GM12878 (cell line): ENCODE results near the gene ISY1. TPM values are rescaled to one million over a fixed set of nuclear protein-coding genes. Genes with fewer than 3 reads are reported as not detected.
A peak's percentile ranks its signal among the peaks of the same experiment; 100 is the strongest.

Experiments used
- ATAC-seq: fragments of 200-7000 bp; cut with Tn5 transposase; 3 replicates; pipeline ENCODE4 v1.9.1; 2020; ENCODE audit warnings: mild to moderate bottlenecking, moderate library complexity
- BruUV-seq: library from RNA; stranded (reverse); fragments of 400-500 nt; replicated peaks from 2 replicates; lab custom pipeline; 2021; lab: Mats Ljungman, UMichigan
- CTCF ChIA-PET: fragments of 300-600 bp; sonication (Branson Sonifier 250); formaldehyde crosslinking; extraction: SDS; loops from one replicate; lab custom pipeline; 2021; ENCODE audit warnings: inconsistent platforms; lab: Yijun Ruan, JAX
- POLR2A ChIA-PET: fragments of 350-600 bp; formaldehyde crosslinking; extraction: SDS; loops from one replicate; lab custom pipeline; 2021; ENCODE audit warnings: inconsistent platforms; lab: Charles Lee
- RAD21 ChIA-PET: fragments of 300-600 bp; sonication (Branson Sonifier 250); formaldehyde crosslinking; loops from one replicate; lab custom pipeline; 2023; ENCODE audit warnings: antibody characterized with exemption; ENCODE audit not compliant: unreplicated experiment; lab: Charles Lee
- SMC1A ChIA-PET: fragments of 300-600 bp; sonication (Branson Sonifier 250); formaldehyde crosslinking; loops from one replicate; lab custom pipeline; 2023; ENCODE audit not compliant: unreplicated experiment, uncharacterized antibody; lab: Charles Lee
- DNase-seq: peaks from one replicate; pipeline ENCODE4 v3.0.0-alpha.2; 2011; ENCODE audit warnings: low read depth, low spot score
- FAIRE-seq: peaks from 3 replicates; lab custom pipeline; 2011; peaks lifted over from hg19 to GRCh38; lab: Jason Lieb, UNC
- H2AFZ ChIP-seq: 2 replicates; pipeline ENCODE4 v1.6.0; 2011; ENCODE audit warnings: low read depth, low read length, control low read depth; ENCODE audit not compliant: control insufficient read depth
- H3K27ac ChIP-seq: 2 replicates; pipeline ENCODE4 v1.5.1; 2011; ENCODE audit warnings: control low read depth; ENCODE audit not compliant: control insufficient read depth, insufficient read depth
- H3K27me3 ChIP-seq, 2 experiments: replicated peaks in 1 of 2; 2 replicates each; pipeline versions ENCODE4 v1.6.0 to v1.6.1; 2011; ENCODE audit warnings: low read length in 1 of 2; ENCODE audit not compliant: control insufficient read depth in 2 of 2, insufficient read depth in 2 of 2
- H3K36me3 ChIP-seq, 2 experiments: 2 replicates each; pipeline ENCODE4 v1.5.1; 2011; ENCODE audit warnings: low read length in 1 of 2; ENCODE audit not compliant: control insufficient read depth in 2 of 2, insufficient read depth in 2 of 2
- H3K4me1 ChIP-seq: 2 replicates; pipeline ENCODE4 v1.6.1; 2011; ENCODE audit warnings: mild to moderate bottlenecking, low read length, moderate library complexity, mixed read lengths; ENCODE audit not compliant: control insufficient read depth, insufficient read depth
- H3K4me2 ChIP-seq: 2 replicates; pipeline ENCODE4 v1.6.0; 2011; ENCODE audit warnings: control low read depth; ENCODE audit not compliant: control insufficient read depth, insufficient read depth
- H3K4me3 ChIP-seq: fragments of 200-600 bp; sonication (generic); 2 replicates; pipeline ENCODE4 v1.5.1; 2016
- H3K79me2 ChIP-seq: 2 replicates; pipeline ENCODE4 v1.6.0; 2011; ENCODE audit warnings: low read length; ENCODE audit not compliant: control insufficient read depth, insufficient read depth
- H3K9ac ChIP-seq: 2 replicates; pipeline ENCODE4 v1.8.0; 2011; ENCODE audit warnings: low read length, control low read depth, mixed read lengths; ENCODE audit not compliant: control insufficient read depth, insufficient read depth
- H3K9me3 ChIP-seq: replicated peaks from 3 replicates; pipeline ENCODE4 v1.5.1; 2011; ENCODE audit warnings: mild to moderate bottlenecking, low read length; ENCODE audit not compliant: control insufficient read depth, insufficient read depth
- H4K20me1 ChIP-seq: 2 replicates; pipeline ENCODE4 v1.6.0; 2011; ENCODE audit not compliant: control insufficient read depth, insufficient read depth
- CBFB ChIP-seq: IDR thresholded peaks from 2 replicates; pipeline ENCODE4 v1.6.1; 2016; ENCODE audit warnings: antibody characterized with exemption, low read depth
- DPF2 ChIP-seq: fragments of 450-650 bp; IDR thresholded peaks from 2 replicates; pipeline ENCODE4 v1.6.1; 2017; ENCODE audit warnings: mild to moderate bottlenecking
- EED ChIP-seq: sonication (generic); IDR thresholded peaks from 2 replicates; pipeline ENCODE4 v1.6.1; 2016; ENCODE audit warnings: antibody characterized with exemption, low read depth
- IKZF1 ChIP-seq: fragments of 450-650 bp; conservative IDR thresholded peaks from 2 replicates; pipeline ENCODE4 v1.6.1; 2017; ENCODE audit warnings: antibody characterized with exemption, mild to moderate bottlenecking
- KLF5 ChIP-seq: fragments of 450-650 bp; IDR thresholded peaks from 2 replicates; pipeline ENCODE4 v1.6.1; 2014; ENCODE audit warnings: mild to moderate bottlenecking; ENCODE audit not compliant: partially characterized antibody
- MEF2A ChIP-seq: IDR thresholded peaks from 2 replicates; pipeline ENCODE4 v1.6.1; 2011; ENCODE audit warnings: low read depth, mild to moderate bottlenecking, low read length, moderate library complexity; ENCODE audit not compliant: insufficient read depth
- MEF2B ChIP-seq: fragments of 450-650 bp; IDR thresholded peaks from 2 replicates; pipeline ENCODE4 v1.6.1; 2018; ENCODE audit warnings: mild to moderate bottlenecking, moderate library complexity; ENCODE audit not compliant: partially characterized antibody, poor library complexity, severe bottlenecking
- MTA2 ChIP-seq: fragments of 450-650 bp; IDR thresholded peaks from 2 replicates; pipeline ENCODE4 v1.6.1; 2016; ENCODE audit warnings: low read depth, mild to moderate bottlenecking, moderate library complexity
- MTA3 ChIP-seq: IDR thresholded peaks from 2 replicates; pipeline ENCODE4 v1.6.1; 2012; ENCODE audit warnings: low read length, inconsistent platforms, borderline replicate concordance
- POLR2A ChIP-seq: IDR thresholded peaks from 2 replicates; pipeline ENCODE4 v1.6.1; 2011; ENCODE audit warnings: low read depth, mild to moderate bottlenecking, low read length
- SPI1 ChIP-seq: IDR thresholded peaks from 2 replicates; pipeline ENCODE4 v1.6.1; 2011; ENCODE audit warnings: low read depth, mild to moderate bottlenecking, low read length, moderate library complexity, borderline replicate concordance; ENCODE audit not compliant: insufficient read depth
- TAF1 ChIP-seq: IDR thresholded peaks from 2 replicates; pipeline ENCODE4 v1.6.1; 2011; ENCODE audit warnings: mild to moderate bottlenecking, low read depth, low read length, borderline replicate concordance
- ZSCAN29 ChIP-seq: fragments of 450-650 bp; IDR thresholded peaks from 2 replicates; pipeline ENCODE4 v1.6.1; 2017; ENCODE audit warnings: mild to moderate bottlenecking, moderate library complexity
- WGBS: methylation state at CpG from one replicate; pipeline ENCODE4 v1.1.6; 2016; ENCODE audit warnings: low lambda C conversion rate; ENCODE audit not compliant: insufficient replicate concordance, insufficient coverage; ENCODE audit errors: missing lambda C conversion rate; 5-methylcytosine and 5-hydroxymethylcytosine counted together
- in situ Hi-C: fragments of 300-500 bp; cut with MboI; formaldehyde crosslinking; loops from 9 replicates; pipeline ENCODE4 v1.14.3; 2018; ENCODE audit warnings: mixed read lengths
- intact Hi-C: fragments of 100-400 bp; cut with micrococcal nuclease; formaldehyde crosslinking; loops from one replicate; pipeline ENCODE4 v1.14.2; 2022; ENCODE audit not compliant: unreplicated experiment
- polyA plus RNA-seq, 11 experiments: library from polyadenylated mRNA; depleted of rRNA in 4 of 11; unstranded in 6 of 11; stranded (reverse) in 5 of 11; fragments of >200 nt; fragmentation: Nextera tagmentation in 4 of 11; fragmentation: Illumina TruSeq in 1 of 11; extraction: Ambion mirVana in 4 of 11; extraction: Trizol in 1 of 11; gene quantifications; 1 replicate in 1 of 11; 2 replicates in 10 of 11; pipeline versions ENCODE4 v1.2.1 to v1.2.3, GENCODE V29; 2011 to 2016; ENCODE audit warnings: inconsistent platforms in 2 of 11, missing spikeins in 2 of 11, low read depth in 1 of 11
- total RNA-seq, 4 experiments: library from RNA; depleted of rRNA in 3 of 4; stranded (reverse); fragments of >200 nt in 3 of 4; fragmentation: Illumina TruSeq in 1 of 4; extraction: Trizol in 1 of 4; gene quantifications; 2 replicates each; pipeline versions ENCODE4 v1.2.1 to v1.2.3, GENCODE V29; 2013 to 2021
- TF ChIP-seq, protein P1 (sequence below): fragments of 450-650 bp; IDR thresholded peaks from 2 replicates; pipeline ENCODE4 v1.6.1; 2017; ENCODE audit warnings: mild to moderate bottlenecking, low read depth, inconsistent platforms; ENCODE audit not compliant: poor library complexity, severe bottlenecking

ISY1 gene
- total and polyA plus RNA-seq, 10 of the 15 experiments (the other 5 are each of a cell fraction or from before 2014, with no cell fraction given), result 28.3 to 72.2 (median 44.7) TPM

DNA sequence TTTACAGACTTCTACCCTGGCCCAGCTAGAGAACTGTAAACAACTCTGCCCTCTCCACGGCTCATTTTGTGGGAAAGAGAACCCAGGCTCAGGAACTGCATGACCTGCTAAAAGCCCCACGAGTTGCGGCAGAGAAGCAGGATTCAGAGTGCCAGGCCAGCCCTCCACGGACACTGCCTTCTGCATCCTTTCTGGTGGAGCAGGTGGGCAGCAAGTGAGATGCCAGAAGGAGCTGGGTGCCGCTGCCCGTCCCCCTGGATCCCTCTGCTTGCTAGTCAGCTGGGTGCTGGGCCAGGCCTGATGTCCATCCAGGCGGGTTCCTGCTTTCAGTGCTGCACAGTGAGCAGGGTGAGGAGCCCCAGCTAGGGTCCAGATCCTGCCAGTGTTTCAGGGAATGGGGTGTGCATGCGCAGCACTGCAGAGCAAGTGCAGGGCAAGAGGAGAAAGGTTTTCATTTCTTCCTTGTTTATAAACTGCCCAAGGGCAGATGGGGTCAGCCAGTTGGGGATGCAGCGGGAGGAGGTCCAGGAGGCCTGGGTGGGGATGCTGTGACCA lies 34.1 kb downstream of the ISY1 start:
- intact Hi-C loops, result no loop called here
- Histone ChIP-seq H3K9me3 (no peaks in the 10 kb centered on the region), H3K9ac (no peak overlapping the region), H3K27me3 (no peaks in the 10 kb centered on the region)
- BruUV-seq, result no TSS peak
- ChIA-PET RAD21 (no interaction called here), POLR2A (no interaction called here), SMC1A (no interaction called here)
- no peak for DNase-seq
- TF ChIP-seq POLR2A, result peak; percentile 40; the same call in 1 of the 2 replicates
- no peak for TF ChIP-seq KLF5
- TF ChIP-seq, all 136 proteins: peak for 1
- Histone ChIP-seq H3K36me3 (peaks cover 4 to 9% of the 10 kb centered on the region in 2 experiments; a peak in 3 of 4 replicates), H3K4me2 (no peak overlapping the region), H3K79me2 (no peaks in the 10 kb centered on the region), H2AFZ (no peak overlapping the region), H4K20me1 (no peaks in the 10 kb centered on the region), H3K4me1 (peaks cover 15% of the 10 kb centered on the region), H3K4me3 (no peak overlapping the region), H3K27ac (no peak overlapping the region)
- ATAC-seq, result no peak
- CTCF ChIA-PET, result no interaction called here
- WGBS, result 93% methylated on average over 9 of the region's 9 CpGs
- in situ Hi-C loops, result no loop called here
- FAIRE-seq, result no peak

DNA sequence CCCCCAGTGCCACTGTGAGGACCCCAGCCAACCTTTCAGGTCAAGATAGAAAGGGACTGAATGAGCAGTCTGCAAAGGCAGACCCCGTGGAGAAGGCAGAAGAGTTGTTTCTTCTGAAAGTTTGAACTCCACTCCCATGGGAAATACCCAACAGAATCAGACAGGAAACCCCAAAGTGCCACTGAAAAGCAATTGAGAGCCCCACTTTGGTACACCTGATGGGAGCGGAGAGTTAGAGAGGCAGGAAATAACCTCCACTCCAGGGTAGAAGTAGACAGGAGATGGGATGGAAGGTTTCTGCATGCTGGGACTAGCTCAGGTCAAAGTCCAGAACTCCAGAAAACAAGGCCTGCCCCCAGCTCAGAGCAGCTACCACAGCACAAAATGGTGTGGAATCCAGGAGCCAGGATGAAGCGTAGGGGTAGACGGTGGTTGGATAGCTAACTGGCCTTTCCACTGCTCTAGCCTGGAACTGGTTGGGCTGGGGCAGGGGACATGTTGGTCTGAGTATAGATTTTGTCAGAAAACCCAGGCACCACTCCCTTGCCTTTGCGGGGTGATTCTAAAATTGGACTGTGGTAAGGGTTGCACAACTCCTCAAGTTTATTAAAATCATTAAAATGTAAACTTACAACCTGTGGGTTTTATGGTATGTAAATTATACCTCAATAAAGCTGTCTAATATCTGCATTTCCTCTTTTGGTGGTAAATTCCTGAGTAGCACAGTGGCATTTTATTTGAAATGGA lies 37.4 kb downstream of the ISY1 start:
- POLR2A ChIA-PET, result interaction anchor here (0.6 kb wide), 1 partner anchor 26 kb away, joined by 4 read pairs; no protein-coding TSS in a partner anchor
- DNase-seq, result no peak
- no peak for FAIRE-seq
- Histone ChIP-seq H3K27ac (no peak overlapping the region), H2AFZ (no peak overlapping the region), H3K36me3 (no peaks in the 10 kb centered on the region; a peak in 2 of 4 replicates), H3K4me1 (peaks cover 27% of the 10 kb centered on the region), H3K4me3 (no peak overlapping the region), H3K79me2 (peaks cover 19% of the 10 kb centered on the region), H4K20me1 (no peaks in the 10 kb centered on the region), H3K27me3 (no peaks in the 10 kb centered on the region), H3K9ac (no peak overlapping the region), H3K4me2 (peak overlapping the region; percentile 54; the same call in 1 of the 2 replicates), H3K9me3 (no peaks in the 10 kb centered on the region)
- ATAC-seq, result no peak
- RAD21 ChIA-PET, result interaction anchor here (0.9 to 3.8 kb wide), 5 partner anchors 38 to 319 kb away, joined by 3 to 20 read pairs (median 5); no protein-coding TSS in a partner anchor
- CTCF ChIA-PET, result interaction anchor here (1.2 to 1.7 kb wide), 4 partner anchors 40 to 124 kb away, joined by 4 to 7 read pairs (median 5); no protein-coding TSS in a partner anchor
- SMC1A ChIA-PET, result interaction anchor here (0.7 to 2.3 kb wide), 7 partner anchors 9 to 125 kb away, joined by 3 to 8 read pairs (median 4); partner anchors contain the start of gene COPG1
- in situ Hi-C loops, result no loop called here
- intact Hi-C loops, result loop anchor here (5.0 kb wide), 1 partner anchor 59 kb away; the partner anchor contains the start of gene CNBP
- WGBS, result 14% methylated on average over 5 of the region's 5 CpGs
- BruUV-seq, result no TSS peak
- no peak for TF ChIP-seq KLF5
- TF ChIP-seq ZSCAN29, result no peak
- TF ChIP-seq TAF1, result no peak
- 0 out of 2 replicates have a peak, but pooled peaks have one; percentile 21 for TF ChIP-seq DPF2
- TF ChIP-seq EED, result peak; percentile 36; the same call in 1 of the 2 replicates
- TF ChIP-seq MTA3, result no peak
- TF ChIP-seq IKZF1, result peak; percentile 33; the same call in 1 of the 2 replicates
- TF ChIP-seq MTA2, result 0 out of 2 replicates have a peak, but pooled peaks have one; percentile 53
- peak; percentile 60 for TF ChIP-seq MEF2B
- TF ChIP-seq, protein P1, sequence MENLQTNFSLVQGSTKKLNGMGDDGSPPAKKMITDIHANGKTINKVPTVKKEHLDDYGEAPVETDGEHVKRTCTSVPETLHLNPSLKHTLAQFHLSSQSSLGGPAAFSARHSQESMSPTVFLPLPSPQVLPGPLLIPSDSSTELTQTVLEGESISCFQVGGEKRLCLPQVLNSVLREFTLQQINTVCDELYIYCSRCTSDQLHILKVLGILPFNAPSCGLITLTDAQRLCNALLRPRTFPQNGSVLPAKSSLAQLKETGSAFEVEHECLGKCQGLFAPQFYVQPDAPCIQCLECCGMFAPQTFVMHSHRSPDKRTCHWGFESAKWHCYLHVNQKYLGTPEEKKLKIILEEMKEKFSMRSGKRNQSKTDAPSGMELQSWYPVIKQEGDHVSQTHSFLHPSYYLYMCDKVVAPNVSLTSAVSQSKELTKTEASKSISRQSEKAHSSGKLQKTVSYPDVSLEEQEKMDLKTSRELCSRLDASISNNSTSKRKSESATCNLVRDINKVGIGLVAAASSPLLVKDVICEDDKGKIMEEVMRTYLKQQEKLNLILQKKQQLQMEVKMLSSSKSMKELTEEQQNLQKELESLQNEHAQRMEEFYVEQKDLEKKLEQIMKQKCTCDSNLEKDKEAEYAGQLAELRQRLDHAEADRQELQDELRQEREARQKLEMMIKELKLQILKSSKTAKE, result no peak
- peak; percentile 66; the same call in 1 of the 2 replicates for TF ChIP-seq SPI1
- TF ChIP-seq MEF2A, result peak; percentile 51; the same call in 1 of the 2 replicates
- 0 out of 2 replicates have a peak, but pooled peaks have one; percentile 26 for TF ChIP-seq CBFB
